ENCODE results near the gene PXN. TPM values are rescaled to one million over a fixed set of nuclear protein-coding genes. Genes with fewer than 3 reads are reported as not detected.

PXN gene
- total RNA-seq, 1 donor from 2014 or later, result 29.5 TPM

- H3K4me3 ChIP-seq (ENCODE audit: low read depth, low read length), result no peak overlapping the region
- no peak for TF ChIP-seq CTCF (IDR thresholded peaks at IDR 0.05; ENCODE audit: insufficient read depth, low read length, severe bottlenecking)
- DNase-seq (ENCODE audit: low read depth), result peak; percentile 71
- H3K27me3 ChIP-seq (ENCODE audit: control insufficient read depth, insufficient read depth, low read length), result no peaks in the 10 kb centered on the region
- peaks cover 2% of the 10 kb centered on the region for H3K36me3 ChIP-seq (ENCODE audit: control insufficient read depth, insufficient read depth, low read length)
- FAIRE-seq, result no peak
These were observed 35.8 kb downstream of the PXN start for GRCh38 chr12:120229487-120230325.

- Histone ChIP-seq H3K4me3 (ENCODE audit: low read depth, low read length) (no peak overlapping the region), H3K36me3 (ENCODE audit: control insufficient read depth, insufficient read depth, low read length) (peaks cover 5% of the 10 kb centered on the region), H3K27me3 (ENCODE audit: control insufficient read depth, insufficient read depth, low read length) (no peaks in the 10 kb centered on the region)
- TF ChIP-seq CTCF (IDR thresholded peaks at IDR 0.05; ENCODE audit: insufficient read depth, low read length, severe bottlenecking), result no peak
- FAIRE-seq (no peak), DNase-seq (ENCODE audit: low read depth) (no peak)
These were observed 36.5 kb downstream of the PXN start for GRCh38 chr12:120229071-120229486.

- FAIRE-seq, result no peak
These were observed 37.0 kb downstream of the PXN start for GRCh38 chr12:120228291-120229070.

GRCh38 chr12:120228041-120228290 is 37.6 kb downstream of the PXN start:
- no peak for DNase-seq (ENCODE audit: low read depth)
- Histone ChIP-seq H3K27me3 (ENCODE audit: control insufficient read depth, insufficient read depth, low read length) (no peaks in the 10 kb centered on the region), H3K36me3 (ENCODE audit: control insufficient read depth, insufficient read depth, low read length) (peaks cover 12% of the 10 kb centered on the region), H3K4me3 (ENCODE audit: low read depth, low read length) (no peak overlapping the region)
- no peak for TF ChIP-seq CTCF (IDR thresholded peaks at IDR 0.05; ENCODE audit: insufficient read depth, low read length, severe bottlenecking)
- no peak for FAIRE-seq

More at GRCh38 chr12:120228291-120229070, 37.0 kb downstream of the PXN start:
- Histone ChIP-seq H3K36me3 (ENCODE audit: control insufficient read depth, insufficient read depth, low read length) (peaks cover 10% of the 10 kb centered on the region), H3K4me3 (ENCODE audit: low read depth, low read length) (no peak overlapping the region), H3K27me3 (ENCODE audit: control insufficient read depth, insufficient read depth, low read length) (no peaks in the 10 kb centered on the region)
- DNase-seq (ENCODE audit: low read depth), result peak; percentile 68
- peak; percentile 97 for TF ChIP-seq CTCF (IDR thresholded peaks at IDR 0.05; ENCODE audit: insufficient read depth, low read length, severe bottlenecking)

- FAIRE-seq (no peak), DNase-seq (ENCODE audit: low read depth) (no peak)
- Histone ChIP-seq H3K27me3 (ENCODE audit: control insufficient read depth, insufficient read depth, low read length) (no peaks in the 10 kb centered on the region), H3K36me3 (ENCODE audit: control insufficient read depth, insufficient read depth, low read length) (peaks cover 16% of the 10 kb centered on the region), H3K4me3 (ENCODE audit: low read depth, low read length) (no peak overlapping the region)
- TF ChIP-seq CTCF (IDR thresholded peaks at IDR 0.05; ENCODE audit: insufficient read depth, low read length, severe bottlenecking), result no peak
These were observed 38.1 kb downstream of the PXN start for GRCh38 chr12:120227233-120228040.
